Lung (tissue), 12 donors: Measurements from ENCODE around the gene FOXC2. TPM values are rescaled to one million over a fixed set of nuclear protein-coding genes. Genes with fewer than 3 reads are reported as not detected.
A peak's percentile ranks its signal among the peaks of the same experiment; 100 is the strongest.

Experiments used
- ATAC-seq: fragments of 200-7000 bp; cut with Tn5 transposase; one replicate; pipeline ENCODE4 v1.9.1; 2020; ENCODE audit warnings: moderate number of reproducible peaks; ENCODE audit not compliant: insufficient read depth, low FRiP score
- DNase-seq, 3 donors: peaks; one replicate each; pipeline ENCODE4 v3.0.0-alpha.2; 2013 to 2017
- H3K27ac ChIP-seq, 2 donors: one replicate each; pipeline ENCODE4 v1.5.1; 2013; ENCODE audit warnings: mild to moderate bottlenecking in 2 of 2, moderate library complexity in 2 of 2, control low read depth in 1 of 2, inconsistent platforms in 1 of 2, low read depth in 1 of 2, low read length in 1 of 2
- H3K27me3 ChIP-seq, 3 donors: one replicate each; pipeline ENCODE4 v1.5.1; 2013; ENCODE audit warnings: low read length in 2 of 3; ENCODE audit not compliant: control insufficient read depth in 3 of 3, insufficient read depth in 3 of 3
- H3K36me3 ChIP-seq, 4 donors: one replicate each; pipeline ENCODE4 v1.5.1; 2013; ENCODE audit warnings: low read length in 4 of 4, mild to moderate bottlenecking in 1 of 4, moderate library complexity in 1 of 4; ENCODE audit not compliant: control insufficient read depth in 4 of 4, insufficient read depth in 4 of 4
- H3K4me1 ChIP-seq, 5 donors: one replicate each; pipeline ENCODE4 v1.5.1; 2013; ENCODE audit warnings: low read length in 5 of 5, mild to moderate bottlenecking in 2 of 5, moderate library complexity in 1 of 5; ENCODE audit not compliant: control insufficient read depth in 5 of 5, insufficient read depth in 5 of 5
- H3K4me3 ChIP-seq: one replicate; pipeline ENCODE4 v1.5.1; 2013; ENCODE audit warnings: mild to moderate bottlenecking, control low read depth, moderate library complexity
- H3K9ac ChIP-seq, 2 donors: one replicate each; pipeline ENCODE4 v1.5.1; 2013; ENCODE audit warnings: low read length in 2 of 2, control low read depth in 1 of 2; ENCODE audit not compliant: insufficient read depth in 1 of 2
- H3K9me3 ChIP-seq, 4 donors: one replicate each; pipeline ENCODE4 v1.5.1; 2013; ENCODE audit warnings: low read length in 3 of 4, mild to moderate bottlenecking in 1 of 4, moderate library complexity in 1 of 4; ENCODE audit not compliant: control insufficient read depth in 4 of 4, insufficient read depth in 3 of 4
- WGBS, 2 donors: extraction: QIAGEN DNeasy Blood & Tissue Kit; methylation state at CpG; one replicate each; pipeline ENCODE4 v1.1.7; 2013; 5-methylcytosine and 5-hydroxymethylcytosine counted together
- polyA plus RNA-seq, 2 donors: library from polyadenylated mRNA; stranded (reverse); fragments of 200-250 nt; gene quantifications; one replicate each; pipeline ENCODE4 v1.2.1, GENCODE V29; 2013
- total RNA-seq, 2 donors: library from RNA; depleted of rRNA in 1 of 2; stranded (reverse); fragments of >200 nt in 1 of 2; gene quantifications; one replicate each; pipeline ENCODE4 v1.2.1, GENCODE V29; 2014 to 2021
- TF ChIP-seq, protein P1 (sequence below): IDR thresholded peaks from 2 replicates; pipeline ENCODE4 v1.5.1; 2012; ENCODE audit warnings: mild to moderate bottlenecking; ENCODE audit errors: control extremely low read depth, extremely low read depth
- donor health status: control.
- donor health status: control.
- donor health status: Bipolar disorder and iron deficiency.
- donor health status: healthy.
- donor health status: DM: yes; HTN: yes; CAD: no.

The FOXC2 gene
- total and polyA plus RNA-seq, 4 donors, result 0.37 to 2.7 (median 0.63) TPM

GRCh38 chr16:86566966-86567700 is 504 bp downstream of the FOXC2 start:
- ATAC-seq (no peak), DNase-seq (peak in 1 of 3 donors; percentile 50)
- Histone ChIP-seq H3K27me3 (peaks cover 9 to 68% (median 63%) of the 10 kb centered on the region in 3 donors), H3K36me3 (no peaks in the 10 kb centered on the region), H3K4me3 (peak overlapping the region; percentile 13), H3K4me1 (peaks cover 0 to 10% (median 4%) of the 10 kb centered on the region in 5 donors), H3K9ac (no peak overlapping the region), H3K9me3 (peaks cover 0 to 2% (median 0%) of the 10 kb centered on the region in 4 donors), H3K27ac (peak overlapping the region; percentile 60 to 86)
- 1 to 2% methylated on average over 79 to 88 of the region's 88 CpGs for WGBS, 2 donors
- TF ChIP-seq, protein P1, sequence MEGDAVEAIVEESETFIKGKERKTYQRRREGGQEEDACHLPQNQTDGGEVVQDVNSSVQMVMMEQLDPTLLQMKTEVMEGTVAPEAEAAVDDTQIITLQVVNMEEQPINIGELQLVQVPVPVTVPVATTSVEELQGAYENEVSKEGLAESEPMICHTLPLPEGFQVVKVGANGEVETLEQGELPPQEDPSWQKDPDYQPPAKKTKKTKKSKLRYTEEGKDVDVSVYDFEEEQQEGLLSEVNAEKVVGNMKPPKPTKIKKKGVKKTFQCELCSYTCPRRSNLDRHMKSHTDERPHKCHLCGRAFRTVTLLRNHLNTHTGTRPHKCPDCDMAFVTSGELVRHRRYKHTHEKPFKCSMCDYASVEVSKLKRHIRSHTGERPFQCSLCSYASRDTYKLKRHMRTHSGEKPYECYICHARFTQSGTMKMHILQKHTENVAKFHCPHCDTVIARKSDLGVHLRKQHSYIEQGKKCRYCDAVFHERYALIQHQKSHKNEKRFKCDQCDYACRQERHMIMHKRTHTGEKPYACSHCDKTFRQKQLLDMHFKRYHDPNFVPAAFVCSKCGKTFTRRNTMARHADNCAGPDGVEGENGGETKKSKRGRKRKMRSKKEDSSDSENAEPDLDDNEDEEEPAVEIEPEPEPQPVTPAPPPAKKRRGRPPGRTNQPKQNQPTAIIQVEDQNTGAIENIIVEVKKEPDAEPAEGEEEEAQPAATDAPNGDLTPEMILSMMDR, result no peak

- TF ChIP-seq, protein P1, result no peak
- Histone ChIP-seq H3K27ac (peak overlapping the region in 1 of 2 donors; percentile 86), H3K4me1 (peaks cover 0 to 10% (median 4%) of the 10 kb centered on the region in 5 donors), H3K9me3 (peaks cover 0 to 2% (median 0%) of the 10 kb centered on the region in 4 donors), H3K36me3 (no peaks in the 10 kb centered on the region), H3K27me3 (peaks cover 9 to 73% (median 65%) of the 10 kb centered on the region in 3 donors), H3K4me3 (peak overlapping the region; percentile 10), H3K9ac (no peak overlapping the region)
- DNase-seq, result no peak
- WGBS, 2 donors, result 1 to 3% methylated on average over 64 to 116 of the region's 116 CpGs
- no peak for ATAC-seq
These were observed 1.3 kb downstream of the FOXC2 start for GRCh38 chr16:86567701-86568581.

DNA sequence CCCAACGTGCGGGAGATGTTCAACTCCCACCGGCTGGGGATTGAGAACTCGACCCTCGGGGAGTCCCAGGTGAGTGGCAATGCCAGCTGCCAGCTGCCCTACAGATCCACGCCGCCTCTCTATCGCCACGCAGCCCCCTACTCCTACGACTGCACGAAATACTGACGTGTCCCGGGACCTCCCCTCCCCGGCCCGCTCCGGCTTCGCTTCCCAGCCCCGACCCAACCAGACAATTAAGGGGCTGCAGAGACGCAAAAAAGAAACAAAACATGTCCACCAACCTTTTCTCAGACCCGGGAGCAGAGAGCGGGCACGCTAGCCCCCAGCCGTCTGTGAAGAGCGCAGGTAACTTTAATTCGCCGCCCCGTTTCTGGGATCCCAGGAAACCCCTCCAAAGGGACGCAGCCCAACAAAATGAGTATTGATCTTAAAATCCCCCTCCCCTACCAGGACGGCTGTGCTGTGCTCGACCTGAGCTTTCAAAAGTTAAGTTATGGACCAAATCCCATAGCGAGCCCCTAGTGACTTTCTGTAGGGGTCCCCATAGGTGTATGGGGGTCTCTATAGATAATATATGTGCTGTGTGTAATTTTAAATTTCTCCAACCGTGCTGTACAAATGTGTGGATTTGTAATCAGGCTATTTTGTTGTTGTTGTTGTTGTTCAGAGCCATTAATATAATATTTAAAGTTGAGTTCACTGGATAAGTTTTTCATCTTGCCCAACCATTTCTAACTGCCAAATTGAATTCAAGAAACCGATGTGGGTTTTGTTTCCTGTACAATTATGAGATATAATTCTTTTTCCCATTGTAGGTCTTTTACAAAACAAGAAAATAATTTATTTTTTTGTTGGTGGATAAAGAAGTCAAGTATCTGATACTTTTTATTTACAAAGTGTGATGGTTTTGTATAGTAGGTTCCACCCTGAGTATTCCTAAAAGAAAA is 2.3 kb downstream of the FOXC2 start:
- ATAC-seq, result no peak
- no peak for DNase-seq
- Histone ChIP-seq H3K27me3 (peaks cover 9 to 74% (median 72%) of the 10 kb centered on the region in 3 donors), H3K36me3 (no peaks in the 10 kb centered on the region), H3K9me3 (peaks cover 0 to 2% (median 0%) of the 10 kb centered on the region in 4 donors), H3K9ac (no peak overlapping the region), H3K4me3 (peak overlapping the region; percentile 10), H3K27ac (peak overlapping the region in 1 of 2 donors; percentile 35), H3K4me1 (peaks cover 0 to 10% (median 0%) of the 10 kb centered on the region in 5 donors)
- TF ChIP-seq, protein P1, result no peak
- 12 to 15% methylated on average over 33 of the region's 33 CpGs for WGBS, 2 donors
